ENCODE results near the gene ALDH1A2. TPM values are rescaled to one million over a fixed set of nuclear protein-coding genes. Genes with fewer than 3 reads are reported as not detected.

The ALDH1A2 gene
- total RNA-seq, 4 donors from 2014 or later, result 5.5 to 41.5 (median 15.1) TPM

- no peak for TF ChIP-seq EP300 (IDR thresholded peaks at IDR 0.05)
- TF ChIP-seq POLR2AphosphoS5 (IDR thresholded peaks at IDR 0.05), result no peak
- TF ChIP-seq POLR2A (IDR thresholded peaks at IDR 0.05), result no peak
- no peak for TF ChIP-seq CTCF (IDR thresholded peaks at IDR 0.05)
- no peak overlapping the region for H3K27ac ChIP-seq
- H3K36me3 ChIP-seq, result no peaks in the 10 kb centered on the region
- H3K9me3 ChIP-seq, result no peaks in the 10 kb centered on the region
- H3K4me3 ChIP-seq, result no peak overlapping the region
- H3K27me3 ChIP-seq, result peaks cover 33% of the 10 kb centered on the region
- ATAC-seq, result no peak
- WGBS, 2 donors (ENCODE audit: low coverage in 1 of 2), result 60 to 65% methylated on average over 2 to 3 of the region's 3 CpGs
- no peaks in the 10 kb centered on the region for H3K4me1 ChIP-seq
These were observed 7.4 kb downstream of the ALDH1A2 start for GRCh38 chr15:58058073-58058472.

GRCh38 chr15:58057559-58057958, 8.0 kb downstream of the ALDH1A2 start:
- 36 to 50% methylated on average over 1 of the region's 1 CpG for WGBS, 2 donors (ENCODE audit: low coverage in 1 of 2)
- Histone ChIP-seq H3K9me3 (no peaks in the 10 kb centered on the region), H3K4me3 (no peak overlapping the region), H3K36me3 (no peaks in the 10 kb centered on the region), H3K4me1 (no peaks in the 10 kb centered on the region), H3K27ac (no peak overlapping the region), H3K27me3 (peaks cover 27% of the 10 kb centered on the region)
- TF ChIP-seq CTCF (IDR thresholded peaks at IDR 0.05) (no peak), POLR2AphosphoS5 (IDR thresholded peaks at IDR 0.05) (no peak), EP300 (IDR thresholded peaks at IDR 0.05) (no peak), POLR2A (IDR thresholded peaks at IDR 0.05) (no peak)
- ATAC-seq, result no peak

GRCh38 chr15:58056015-58056414, 9.5 kb downstream of the ALDH1A2 start:
- 89 to 93% methylated on average over 4 of the region's 4 CpGs for WGBS, 2 donors (ENCODE audit: low coverage in 1 of 2)

GRCh38 chr15:58053315-58054153, 12.0 kb downstream of the ALDH1A2 start:
- no peak overlapping the region for H3K27ac ChIP-seq
- no peak for ATAC-seq
- 82 to 85% methylated on average over 4 of the region's 4 CpGs for WGBS, 2 donors (ENCODE audit: low coverage in 1 of 2)
- H3K4me3 ChIP-seq, result no peak overlapping the region
- H3K4me1 ChIP-seq, result no peaks in the 10 kb centered on the region
- no peaks in the 10 kb centered on the region for H3K9me3 ChIP-seq
- H3K27me3 ChIP-seq, result no peaks in the 10 kb centered on the region
- H3K36me3 ChIP-seq, result no peaks in the 10 kb centered on the region
- TF ChIP-seq POLR2AphosphoS5 (IDR thresholded peaks at IDR 0.05) (no peak), POLR2A (IDR thresholded peaks at IDR 0.05) (no peak)

More at GRCh38 chr15:58056015-58056414, 9.5 kb downstream of the ALDH1A2 start:
- no peak for ATAC-seq
- Histone ChIP-seq H3K27ac (no peak overlapping the region), H3K27me3 (peaks cover 17% of the 10 kb centered on the region), H3K36me3 (no peaks in the 10 kb centered on the region), H3K4me3 (no peak overlapping the region), H3K9me3 (no peaks in the 10 kb centered on the region), H3K4me1 (no peaks in the 10 kb centered on the region)
- TF ChIP-seq POLR2A (IDR thresholded peaks at IDR 0.05) (no peak), EP300 (IDR thresholded peaks at IDR 0.05) (no peak), CTCF (IDR thresholded peaks at IDR 0.05) (no peak), POLR2AphosphoS5 (IDR thresholded peaks at IDR 0.05) (no peak)

- no peaks in the 10 kb centered on the region for H3K27me3 ChIP-seq
- WGBS, 2 donors (ENCODE audit: low coverage in 1 of 2), result 92 to 94% methylated on average over 4 to 5 of the region's 5 CpGs
- ATAC-seq, result no peak
- no peak overlapping the region for H3K4me3 ChIP-seq
- H3K9me3 ChIP-seq, result no peaks in the 10 kb centered on the region
- H3K4me1 ChIP-seq, result no peaks in the 10 kb centered on the region
- TF ChIP-seq EP300 (IDR thresholded peaks at IDR 0.05) (no peak), POLR2AphosphoS5 (IDR thresholded peaks at IDR 0.05) (no peak), POLR2A (IDR thresholded peaks at IDR 0.05) (no peak), CTCF (IDR thresholded peaks at IDR 0.05) (no peak)
- no peaks in the 10 kb centered on the region for H3K36me3 ChIP-seq
- H3K27ac ChIP-seq, result no peak overlapping the region
These were observed 13.2 kb downstream of the ALDH1A2 start for GRCh38 chr15:58052334-58052733.

Measured in gastroesophageal sphincter (tissue), 4 donors.